GM12878 (cell line): ENCODE measurements around the gene GPRIN2. TPM values are rescaled to one million over a fixed set of nuclear protein-coding genes. Genes with fewer than 3 reads are reported as not detected.

Experiments used
- ATAC-seq: fragments of 200-7000 bp; cut with Tn5 transposase; 3 replicates; pipeline ENCODE4 v1.9.1; 2020; ENCODE audit warnings: mild to moderate bottlenecking, moderate library complexity
- BruUV-seq: library from RNA; stranded (reverse); fragments of 400-500 nt; replicated peaks from 2 replicates; lab custom pipeline; 2021; lab: Mats Ljungman, UMichigan
- CTCF ChIA-PET: fragments of 300-600 bp; sonication (Branson Sonifier 250); formaldehyde crosslinking; extraction: SDS; loops from one replicate; lab custom pipeline; 2021; ENCODE audit warnings: inconsistent platforms; lab: Yijun Ruan, JAX
- POLR2A ChIA-PET: fragments of 350-600 bp; formaldehyde crosslinking; extraction: SDS; loops from one replicate; lab custom pipeline; 2021; ENCODE audit warnings: inconsistent platforms; lab: Charles Lee
- RAD21 ChIA-PET: fragments of 300-600 bp; sonication (Branson Sonifier 250); formaldehyde crosslinking; loops from one replicate; lab custom pipeline; 2023; ENCODE audit warnings: antibody characterized with exemption; ENCODE audit not compliant: unreplicated experiment; lab: Charles Lee
- SMC1A ChIA-PET: fragments of 300-600 bp; sonication (Branson Sonifier 250); formaldehyde crosslinking; loops from one replicate; lab custom pipeline; 2023; ENCODE audit not compliant: unreplicated experiment, uncharacterized antibody; lab: Charles Lee
- DNase-seq: peaks from one replicate; pipeline ENCODE4 v3.0.0-alpha.2; 2011; ENCODE audit warnings: low read depth, low spot score
- FAIRE-seq: peaks from 3 replicates; lab custom pipeline; 2011; peaks lifted over from hg19 to GRCh38; lab: Jason Lieb, UNC
- H2AFZ ChIP-seq: 2 replicates; pipeline ENCODE4 v1.6.0; 2011; ENCODE audit warnings: low read depth, low read length, control low read depth; ENCODE audit not compliant: control insufficient read depth
- H3K27ac ChIP-seq: 2 replicates; pipeline ENCODE4 v1.5.1; 2011; ENCODE audit warnings: control low read depth; ENCODE audit not compliant: control insufficient read depth, insufficient read depth
- H3K27me3 ChIP-seq, 2 experiments: replicated peaks in 1 of 2; 2 replicates each; pipeline versions ENCODE4 v1.6.0 to v1.6.1; 2011; ENCODE audit warnings: low read length in 1 of 2; ENCODE audit not compliant: control insufficient read depth in 2 of 2, insufficient read depth in 2 of 2
- H3K36me3 ChIP-seq, 2 experiments: 2 replicates each; pipeline ENCODE4 v1.5.1; 2011; ENCODE audit warnings: low read length in 1 of 2; ENCODE audit not compliant: control insufficient read depth in 2 of 2, insufficient read depth in 2 of 2
- H3K4me1 ChIP-seq: 2 replicates; pipeline ENCODE4 v1.6.1; 2011; ENCODE audit warnings: mild to moderate bottlenecking, low read length, moderate library complexity, mixed read lengths; ENCODE audit not compliant: control insufficient read depth, insufficient read depth
- H3K4me2 ChIP-seq: 2 replicates; pipeline ENCODE4 v1.6.0; 2011; ENCODE audit warnings: control low read depth; ENCODE audit not compliant: control insufficient read depth, insufficient read depth
- H3K4me3 ChIP-seq: fragments of 200-600 bp; sonication (generic); 2 replicates; pipeline ENCODE4 v1.5.1; 2016
- H3K79me2 ChIP-seq: 2 replicates; pipeline ENCODE4 v1.6.0; 2011; ENCODE audit warnings: low read length; ENCODE audit not compliant: control insufficient read depth, insufficient read depth
- H3K9ac ChIP-seq: 2 replicates; pipeline ENCODE4 v1.8.0; 2011; ENCODE audit warnings: low read length, control low read depth, mixed read lengths; ENCODE audit not compliant: control insufficient read depth, insufficient read depth
- H3K9me3 ChIP-seq: replicated peaks from 3 replicates; pipeline ENCODE4 v1.5.1; 2011; ENCODE audit warnings: mild to moderate bottlenecking, low read length; ENCODE audit not compliant: control insufficient read depth, insufficient read depth
- H4K20me1 ChIP-seq: 2 replicates; pipeline ENCODE4 v1.6.0; 2011; ENCODE audit not compliant: control insufficient read depth, insufficient read depth
- EZH2 ChIP-seq: IDR thresholded peaks from 2 replicates; pipeline ENCODE4 v1.6.1; 2012; ENCODE audit warnings: low read depth, mild to moderate bottlenecking, control low read depth, inconsistent platforms, low read length, borderline replicate concordance; ENCODE audit not compliant: control insufficient read depth
- SREBF1 ChIP-seq: IDR thresholded peaks from 2 replicates; pipeline ENCODE4 v1.6.1; 2012; ENCODE audit warnings: mild to moderate bottlenecking, low read length
- ZBED1 ChIP-seq: IDR thresholded peaks from 2 replicates; pipeline ENCODE4 v1.6.1; 2016; ENCODE audit warnings: borderline replicate concordance
- WGBS: methylation state at CpG from one replicate; pipeline ENCODE4 v1.1.6; 2016; ENCODE audit warnings: low lambda C conversion rate; ENCODE audit not compliant: insufficient replicate concordance, insufficient coverage; ENCODE audit errors: missing lambda C conversion rate; 5-methylcytosine and 5-hydroxymethylcytosine counted together
- in situ Hi-C: fragments of 300-500 bp; cut with MboI; formaldehyde crosslinking; loops from 9 replicates; pipeline ENCODE4 v1.14.3; 2018; ENCODE audit warnings: mixed read lengths
- intact Hi-C: fragments of 100-400 bp; cut with micrococcal nuclease; formaldehyde crosslinking; loops from one replicate; pipeline ENCODE4 v1.14.2; 2022; ENCODE audit not compliant: unreplicated experiment
- polyA plus RNA-seq, 11 experiments: library from polyadenylated mRNA; depleted of rRNA in 4 of 11; unstranded in 6 of 11; stranded (reverse) in 5 of 11; fragments of >200 nt; fragmentation: Nextera tagmentation in 4 of 11; fragmentation: Illumina TruSeq in 1 of 11; extraction: Ambion mirVana in 4 of 11; extraction: Trizol in 1 of 11; gene quantifications; 1 replicate in 1 of 11; 2 replicates in 10 of 11; pipeline versions ENCODE4 v1.2.1 to v1.2.3, GENCODE V29; 2011 to 2016; ENCODE audit warnings: inconsistent platforms in 2 of 11, missing spikeins in 2 of 11, low read depth in 1 of 11
- total RNA-seq, 4 experiments: library from RNA; depleted of rRNA in 3 of 4; stranded (reverse); fragments of >200 nt in 3 of 4; fragmentation: Illumina TruSeq in 1 of 4; extraction: Trizol in 1 of 4; gene quantifications; 2 replicates each; pipeline versions ENCODE4 v1.2.1 to v1.2.3, GENCODE V29; 2013 to 2021
- TF ChIP-seq, protein P1 (sequence below): fragments of 450-650 bp; IDR thresholded peaks from 2 replicates; pipeline ENCODE4 v1.6.1; 2016; ENCODE audit warnings: mild to moderate bottlenecking
- TF ChIP-seq, protein P2 (sequence below): IDR thresholded peaks from 2 replicates; pipeline ENCODE4 v1.6.1; 2011; ENCODE audit warnings: borderline replicate concordance, low read depth, mild to moderate bottlenecking, moderate library complexity, mixed read lengths, low read length; ENCODE audit not compliant: insufficient read depth; ENCODE audit errors: extremely low read length
- TF ChIP-seq, protein P3 (sequence below), 3 experiments: IDR thresholded peaks in 2 of 3; conservative IDR thresholded peaks in 1 of 3; 2 replicates each; pipeline ENCODE4 v1.5.1; 2011; ENCODE audit warnings: low read depth in 3 of 3, low read length in 3 of 3, mild to moderate bottlenecking in 3 of 3, control low read depth in 2 of 3, moderate library complexity in 2 of 3, inconsistent platforms in 1 of 3, mixed read lengths in 1 of 3; ENCODE audit not compliant: control insufficient read depth in 2 of 3, insufficient read depth in 1 of 3; ENCODE audit errors: extremely low read depth in 1 of 3

The GPRIN2 gene
- total and polyA plus RNA-seq, 10 of the 15 experiments (the other 5 are each of a cell fraction or from before 2014, with no cell fraction given): 0.13 TPM; not detected in 9

DNA sequence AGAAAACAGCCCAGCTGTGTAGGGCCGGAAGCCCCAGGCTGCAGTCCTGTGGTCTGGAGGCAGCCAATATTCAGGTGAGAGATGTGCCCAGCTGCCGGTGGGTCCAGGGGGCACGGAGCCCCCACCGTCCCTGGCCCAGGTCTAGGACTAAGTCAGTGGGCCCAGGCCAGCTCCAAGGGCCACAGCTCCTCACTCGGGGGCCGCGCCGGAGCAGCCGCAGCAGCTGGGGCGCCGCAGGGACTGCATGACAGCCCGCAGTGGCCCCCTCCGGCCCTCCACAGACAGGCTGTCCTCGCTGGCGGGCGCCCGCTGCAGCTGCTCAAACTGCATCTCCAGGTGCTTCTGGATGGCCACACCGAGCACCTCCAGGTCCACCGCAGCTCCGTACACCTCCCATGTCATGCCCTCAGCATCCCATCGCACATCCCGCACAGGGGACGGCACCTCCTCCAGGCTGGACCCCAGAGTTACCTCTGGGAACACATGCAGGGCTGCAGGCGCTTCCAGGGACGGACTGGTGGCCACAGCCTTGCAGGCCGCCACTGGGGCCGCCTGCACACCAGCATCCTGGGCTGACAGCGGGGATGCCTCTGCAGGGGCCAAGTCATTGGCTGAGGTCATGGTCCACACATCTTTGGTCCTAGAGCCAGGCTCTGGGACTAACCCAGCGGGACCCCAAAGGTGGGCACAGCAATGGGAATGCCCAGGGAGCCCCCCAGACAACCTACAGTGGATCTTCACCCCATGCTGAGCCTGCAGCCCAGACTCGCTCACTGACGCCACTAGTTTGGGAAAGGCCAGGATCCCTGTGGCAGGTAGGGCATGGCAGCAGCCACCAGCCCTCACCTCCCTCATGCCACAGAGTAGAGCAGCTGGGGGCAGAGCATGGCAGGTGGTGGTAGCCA, 7.0 kb downstream of the GPRIN2 start:
- Histone ChIP-seq H2AFZ (no peak overlapping the region), H3K4me3 (no peak overlapping the region)
- no TSS peak for BruUV-seq
- RAD21 ChIA-PET: no interaction called here
- TF ChIP-seq, protein P1, sequence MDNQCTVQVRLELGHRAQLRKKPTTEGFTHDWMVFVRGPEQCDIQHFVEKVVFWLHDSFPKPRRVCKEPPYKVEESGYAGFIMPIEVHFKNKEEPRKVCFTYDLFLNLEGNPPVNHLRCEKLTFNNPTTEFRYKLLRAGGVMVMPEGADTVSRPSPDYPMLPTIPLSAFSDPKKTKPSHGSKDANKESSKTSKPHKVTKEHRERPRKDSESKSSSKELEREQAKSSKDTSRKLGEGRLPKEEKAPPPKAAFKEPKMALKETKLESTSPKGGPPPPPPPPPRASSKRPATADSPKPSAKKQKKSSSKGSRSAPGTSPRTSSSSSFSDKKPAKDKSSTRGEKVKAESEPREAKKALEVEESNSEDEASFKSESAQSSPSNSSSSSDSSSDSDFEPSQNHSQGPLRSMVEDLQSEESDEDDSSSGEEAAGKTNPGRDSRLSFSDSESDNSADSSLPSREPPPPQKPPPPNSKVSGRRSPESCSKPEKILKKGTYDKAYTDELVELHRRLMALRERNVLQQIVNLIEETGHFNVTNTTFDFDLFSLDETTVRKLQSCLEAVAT: no peak
- TF ChIP-seq, all 136 proteins: peak for 0
- intact Hi-C loops: no loop called here
- H3K9me3 ChIP-seq: no peaks in the 10 kb centered on the region
- H4K20me1 ChIP-seq: peaks cover 3% of the 10 kb centered on the region; the same call in 1 of the 2 replicates
- H3K27ac ChIP-seq: no peak overlapping the region
- no peak overlapping the region for H3K9ac ChIP-seq
- DNase-seq: no peak
- no peaks in the 10 kb centered on the region for H3K36me3 ChIP-seq
- no peaks in the 10 kb centered on the region for H3K4me1 ChIP-seq
- no peak for FAIRE-seq
- POLR2A ChIA-PET: no interaction called here
- H3K27me3 ChIP-seq: peaks cover 2 to 3% of the 10 kb centered on the region in 2 experiments; a peak in 2 of 4 replicates
- CTCF ChIA-PET: no interaction called here
- no peaks in the 10 kb centered on the region for H3K79me2 ChIP-seq
- ATAC-seq: no peak
- in situ Hi-C loops: no loop called here
- 46% methylated on average over 31 of the region's 31 CpGs for WGBS
- SMC1A ChIA-PET: no interaction called here
- H3K4me2 ChIP-seq: no peak overlapping the region

DNA sequence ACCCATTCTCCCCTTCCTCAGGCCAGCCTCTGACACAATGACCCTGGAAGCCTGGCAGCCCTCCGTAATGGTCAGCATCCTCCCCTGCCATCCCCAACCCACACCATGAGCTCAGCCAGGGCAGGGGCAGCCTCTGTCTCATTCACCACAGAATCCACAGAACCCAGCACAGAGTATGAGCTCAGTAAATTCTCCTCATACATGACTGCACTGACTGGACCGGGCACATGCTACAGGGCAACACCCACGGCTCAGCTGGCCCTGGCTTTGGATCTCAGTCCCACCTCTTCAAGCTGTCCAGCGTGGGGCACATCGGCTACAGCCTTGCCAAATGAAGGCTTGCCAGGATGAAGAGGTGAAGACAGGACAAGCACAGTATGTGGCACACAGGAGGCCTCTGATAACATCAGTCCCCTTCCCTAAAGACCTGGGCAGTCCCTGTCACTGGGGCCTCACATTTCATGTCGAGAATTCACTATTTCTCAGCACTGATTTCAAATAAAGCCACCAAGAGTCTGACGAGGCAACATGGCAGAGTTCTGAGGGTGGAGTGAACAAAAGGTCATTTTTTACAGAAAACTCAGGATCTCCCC, 7.9 kb downstream of the GPRIN2 start:
- ATAC-seq: no peak
- Histone ChIP-seq H3K4me2 (no peak overlapping the region), H3K27ac (no peak overlapping the region), H3K4me1 (no peaks in the 10 kb centered on the region), H3K79me2 (no peaks in the 10 kb centered on the region), H3K9me3 (no peaks in the 10 kb centered on the region), H4K20me1 (peaks cover 3% of the 10 kb centered on the region; the same call in 1 of the 2 replicates), H3K27me3 (peaks cover 3 to 5% of the 10 kb centered on the region in 2 experiments; a peak in 2 of 4 replicates), H2AFZ (no peak overlapping the region), H3K9ac (no peak overlapping the region), H3K4me3 (no peak overlapping the region), H3K36me3 (no peaks in the 10 kb centered on the region)
- SMC1A ChIA-PET: no interaction called here
- CTCF ChIA-PET: no interaction called here
- intact Hi-C loops (no loop called here), in situ Hi-C loops (no loop called here)
- FAIRE-seq: no peak
- WGBS: 4% methylated on average over 7 of the region's 7 CpGs
- POLR2A ChIA-PET: no interaction called here
- no peak for DNase-seq
- RAD21 ChIA-PET: no interaction called here
- BruUV-seq: no TSS peak
- TF ChIP-seq SREBF1: no peak
- TF ChIP-seq, protein P2, sequence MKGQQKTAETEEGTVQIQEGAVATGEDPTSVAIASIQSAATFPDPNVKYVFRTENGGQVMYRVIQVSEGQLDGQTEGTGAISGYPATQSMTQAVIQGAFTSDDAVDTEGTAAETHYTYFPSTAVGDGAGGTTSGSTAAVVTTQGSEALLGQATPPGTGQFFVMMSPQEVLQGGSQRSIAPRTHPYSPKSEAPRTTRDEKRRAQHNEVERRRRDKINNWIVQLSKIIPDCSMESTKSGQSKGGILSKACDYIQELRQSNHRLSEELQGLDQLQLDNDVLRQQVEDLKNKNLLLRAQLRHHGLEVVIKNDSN: no peak
- no peak for TF ChIP-seq ZBED1
- TF ChIP-seq EZH2: no peak
- TF ChIP-seq, protein P1: no peak
- TF ChIP-seq, protein P3, sequence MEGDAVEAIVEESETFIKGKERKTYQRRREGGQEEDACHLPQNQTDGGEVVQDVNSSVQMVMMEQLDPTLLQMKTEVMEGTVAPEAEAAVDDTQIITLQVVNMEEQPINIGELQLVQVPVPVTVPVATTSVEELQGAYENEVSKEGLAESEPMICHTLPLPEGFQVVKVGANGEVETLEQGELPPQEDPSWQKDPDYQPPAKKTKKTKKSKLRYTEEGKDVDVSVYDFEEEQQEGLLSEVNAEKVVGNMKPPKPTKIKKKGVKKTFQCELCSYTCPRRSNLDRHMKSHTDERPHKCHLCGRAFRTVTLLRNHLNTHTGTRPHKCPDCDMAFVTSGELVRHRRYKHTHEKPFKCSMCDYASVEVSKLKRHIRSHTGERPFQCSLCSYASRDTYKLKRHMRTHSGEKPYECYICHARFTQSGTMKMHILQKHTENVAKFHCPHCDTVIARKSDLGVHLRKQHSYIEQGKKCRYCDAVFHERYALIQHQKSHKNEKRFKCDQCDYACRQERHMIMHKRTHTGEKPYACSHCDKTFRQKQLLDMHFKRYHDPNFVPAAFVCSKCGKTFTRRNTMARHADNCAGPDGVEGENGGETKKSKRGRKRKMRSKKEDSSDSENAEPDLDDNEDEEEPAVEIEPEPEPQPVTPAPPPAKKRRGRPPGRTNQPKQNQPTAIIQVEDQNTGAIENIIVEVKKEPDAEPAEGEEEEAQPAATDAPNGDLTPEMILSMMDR (IDR thresholded peaks at IDR 0.05 in 2 of 3, conservative IDR thresholded peaks at IDR 0.05 in 1 of 3; ENCODE audit: control insufficient read depth in 2 of 3, extremely low read depth in 1 of 3, insufficient read depth in 1 of 3, low read depth in 3 of 3, low read length in 3 of 3): no peak
